HepG2 (cell line): ENCODE results near the gene GIMAP8. TPM values are rescaled to one million over a fixed set of nuclear protein-coding genes. Genes with fewer than 3 reads are reported as not detected.

Source experiments
- FOXK1 ChIP-seq: sonication (generic); formaldehyde crosslinking; IDR thresholded peaks from 2 replicates; pipeline ENCODE4 v1.4.0; 2020; ENCODE audit warnings: low read depth, missing genetic modification reagents, borderline replicate concordance
- FOXP1 ChIP-seq, 2 experiments: fragments of 450-650 bp in 1 of 2; IDR thresholded peaks; 2 replicates each; pipeline ENCODE4 v1.6.1; 2017 to 2018; ENCODE audit warnings: antibody characterized with exemption in 1 of 2
- GABPB1 ChIP-seq: IDR thresholded peaks from 2 replicates; pipeline ENCODE4 v1.6.1; 2016; ENCODE audit warnings: mild to moderate bottlenecking, missing genetic modification reagents, moderate library complexity, missing compliant biosample characterization
- GTF2F1 ChIP-seq: fragments of 150-350 bp; IDR thresholded peaks from 2 replicates; pipeline ENCODE4 v1.6.1; 2014; ENCODE audit warnings: low read length
- MEF2D ChIP-seq: sonication (generic); formaldehyde crosslinking; IDR thresholded peaks from 2 replicates; pipeline ENCODE4 v1.5.1; 2020; ENCODE audit warnings: mild to moderate bottlenecking, missing genetic modification reagents
- NR2C2 ChIP-seq: sonication (generic); formaldehyde crosslinking; IDR thresholded peaks from 2 replicates; pipeline ENCODE4 v1.4.0; 2020; ENCODE audit warnings: missing genetic modification reagents, mild to moderate bottlenecking, moderate library complexity, borderline replicate concordance
- NR2F1 ChIP-seq, 2 experiments: fragments of 450-650 bp in 1 of 2; formaldehyde crosslinking in 1 of 2; IDR thresholded peaks; 2 replicates each; pipeline versions ENCODE4 v1.5.0 to v1.6.1; 2016 to 2020; ENCODE audit warnings: mild to moderate bottlenecking in 1 of 2, missing compliant biosample characterization in 1 of 2, missing genetic modification reagents in 1 of 2, moderate library complexity in 1 of 2
- PAF1 ChIP-seq: IDR thresholded peaks from 2 replicates; pipeline ENCODE4 v1.6.1; 2016; ENCODE audit warnings: missing genetic modification reagents, missing compliant biosample characterization
- SOX5 ChIP-seq: IDR thresholded peaks from 2 replicates; pipeline ENCODE4 v1.6.1; 2016; ENCODE audit warnings: borderline replicate concordance
- TCF7 ChIP-seq: sonication (generic); IDR thresholded peaks from 2 replicates; pipeline ENCODE4 v1.6.1; 2016; ENCODE audit warnings: antibody characterized with exemption, low read depth
- ZBTB38 ChIP-seq: sonication (generic); formaldehyde crosslinking; IDR thresholded peaks from 2 replicates; pipeline ENCODE4 v1.5.1; 2020; ENCODE audit warnings: mild to moderate bottlenecking, missing genetic modification reagents
- ZBTB7A ChIP-seq: sonication (generic); formaldehyde crosslinking; IDR thresholded peaks from 2 replicates; pipeline ENCODE4 v1.8.0; 2022; ENCODE audit warnings: mild to moderate bottlenecking, missing genetic modification reagents
- ZKSCAN8 ChIP-seq: IDR thresholded peaks from 2 replicates; pipeline ENCODE4 v1.6.1; 2016; ENCODE audit warnings: borderline replicate concordance, missing genetic modification reagents, missing compliant biosample characterization
- ZNF17 ChIP-seq: sonication (generic); formaldehyde crosslinking; IDR thresholded peaks from 2 replicates; pipeline ENCODE4 v1.5.0; 2020; ENCODE audit warnings: mild to moderate bottlenecking, missing genetic modification reagents
- polyA plus RNA-seq, 8 experiments: library from polyadenylated mRNA; depleted of rRNA in 3 of 8; stranded (reverse) in 7 of 8; unstranded in 1 of 8; fragments of >200 nt; fragmentation: Illumina TruSeq in 4 of 8; extraction: Trizol in 4 of 8; gene quantifications; 2 replicates each; pipeline versions ENCODE4 v1.2.1 to v1.2.3, GENCODE V29; 2011 to 2016; ENCODE audit warnings: low read depth in 4 of 8, missing spikeins in 1 of 8, mixed read lengths in 1 of 8; ENCODE audit not compliant: insufficient read depth in 1 of 8
- total RNA-seq, 5 experiments: library from RNA; depleted of rRNA; stranded (reverse); fragments of >200 nt; fragmentation: Illumina TruSeq; extraction: Trizol; gene quantifications; 2 replicates each; pipeline ENCODE4 v1.2.3, GENCODE V29; 2016; ENCODE audit warnings: low read depth in 1 of 5
- TF ChIP-seq, protein P1 (sequence below): sonication (generic); formaldehyde crosslinking; IDR thresholded peaks from 2 replicates; pipeline ENCODE4 v1.4.0; 2020; ENCODE audit warnings: low read depth, missing genetic modification reagents
- TF ChIP-seq, protein P2 (sequence below): sonication (generic); formaldehyde crosslinking; IDR thresholded peaks from 2 replicates; pipeline ENCODE4 v1.5.0; 2020; ENCODE audit warnings: mild to moderate bottlenecking, missing genetic modification reagents
- TF ChIP-seq, protein P3 (sequence below): sonication (generic); formaldehyde crosslinking; IDR thresholded peaks from 2 replicates; pipeline ENCODE4 v1.5.1; 2020; ENCODE audit warnings: missing genetic modification reagents, mild to moderate bottlenecking, borderline replicate concordance
- TF ChIP-seq, protein P4 (sequence below): sonication (generic); formaldehyde crosslinking; IDR thresholded peaks from 2 replicates; pipeline ENCODE4; 2020; ENCODE audit warnings: missing genetic modification reagents, mild to moderate bottlenecking, borderline replicate concordance

The GIMAP8 gene
- total and polyA plus RNA-seq, 2 of the 13 experiments (the other 11 are each of a cell fraction or from before 2014, with no cell fraction given): not detected

DNA sequence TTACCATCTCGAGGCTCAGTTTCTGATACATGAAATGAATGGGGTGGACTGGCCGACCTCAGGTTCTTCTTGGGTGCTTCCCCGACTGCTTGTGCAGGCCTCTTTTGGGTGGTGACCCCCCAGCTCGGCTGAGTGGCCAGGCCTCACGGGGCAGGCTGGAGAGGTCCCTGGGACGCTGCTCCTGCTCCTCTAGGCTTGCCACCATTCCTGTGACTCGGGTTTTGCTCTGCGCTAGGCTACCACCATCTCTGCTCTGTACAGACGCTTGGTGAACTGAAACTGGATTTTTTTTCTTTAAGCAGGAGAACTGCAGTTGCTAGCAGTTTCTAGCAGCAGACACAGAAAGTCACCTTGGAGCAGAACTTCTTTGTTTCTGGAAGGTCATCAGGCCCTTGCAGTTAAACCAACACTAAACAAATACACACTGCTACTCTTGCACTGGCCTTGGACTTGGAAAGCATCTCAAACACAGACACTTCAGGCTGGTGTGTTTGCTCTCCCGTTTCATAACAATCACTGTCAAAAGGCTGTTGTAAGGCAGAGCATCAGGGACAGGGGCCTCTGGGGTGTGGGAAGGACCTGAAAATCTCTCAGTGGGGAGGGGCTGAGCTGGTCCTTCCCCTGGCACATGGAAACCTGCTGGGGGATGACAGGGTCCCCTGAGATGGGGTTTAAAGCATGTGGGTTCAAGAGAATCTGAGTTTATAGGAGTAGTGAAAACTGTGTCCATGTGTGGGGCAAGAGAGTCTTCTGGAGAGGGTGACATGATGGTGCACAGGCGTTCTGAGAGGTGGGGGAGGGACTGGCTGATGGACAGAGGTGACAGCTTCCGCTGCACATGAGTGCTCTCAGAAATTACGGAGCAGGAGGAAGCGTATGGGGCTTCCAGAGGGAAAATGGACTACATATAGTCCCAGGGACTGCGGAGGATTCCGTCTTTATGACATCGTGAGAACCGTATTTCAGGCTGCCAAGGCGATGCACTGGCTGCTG lies 35.0 kb upstream of the GIMAP8 start (continued):
- TF ChIP-seq, protein P1, sequence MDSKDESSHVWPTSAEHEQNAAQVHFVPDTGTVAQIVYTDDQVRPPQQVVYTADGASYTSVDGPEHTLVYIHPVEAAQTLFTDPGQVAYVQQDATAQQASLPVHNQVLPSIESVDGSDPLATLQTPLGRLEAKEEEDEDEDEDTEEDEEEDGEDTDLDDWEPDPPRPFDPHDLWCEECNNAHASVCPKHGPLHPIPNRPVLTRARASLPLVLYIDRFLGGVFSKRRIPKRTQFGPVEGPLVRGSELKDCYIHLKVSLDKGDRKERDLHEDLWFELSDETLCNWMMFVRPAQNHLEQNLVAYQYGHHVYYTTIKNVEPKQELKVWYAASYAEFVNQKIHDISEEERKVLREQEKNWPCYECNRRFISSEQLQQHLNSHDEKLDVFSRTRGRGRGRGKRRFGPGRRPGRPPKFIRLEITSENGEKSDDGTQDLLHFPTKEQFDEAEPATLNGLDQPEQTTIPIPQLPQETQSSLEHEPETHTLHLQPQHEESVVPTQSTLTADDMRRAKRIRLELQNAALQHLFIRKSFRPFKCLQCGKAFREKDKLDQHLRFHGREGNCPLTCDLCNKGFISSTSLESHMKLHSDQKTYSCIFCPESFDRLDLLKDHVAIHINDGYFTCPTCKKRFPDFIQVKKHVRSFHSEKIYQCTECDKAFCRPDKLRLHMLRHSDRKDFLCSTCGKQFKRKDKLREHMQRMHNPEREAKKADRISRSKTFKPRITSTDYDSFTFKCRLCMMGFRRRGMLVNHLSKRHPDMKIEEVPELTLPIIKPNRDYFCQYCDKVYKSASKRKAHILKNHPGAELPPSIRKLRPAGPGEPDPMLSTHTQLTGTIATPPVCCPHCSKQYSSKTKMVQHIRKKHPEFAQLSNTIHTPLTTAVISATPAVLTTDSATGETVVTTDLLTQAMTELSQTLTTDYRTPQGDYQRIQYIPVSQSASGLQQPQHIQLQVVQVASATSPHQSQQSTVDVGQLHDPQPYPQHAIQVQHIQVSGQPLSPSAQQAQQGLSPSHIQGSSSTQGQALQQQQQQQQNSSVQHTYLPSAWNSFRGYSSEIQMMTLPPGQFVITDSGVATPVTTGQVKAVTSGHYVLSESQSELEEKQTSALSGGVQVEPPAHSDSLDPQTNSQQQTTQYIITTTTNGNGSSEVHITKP (CRISPR knock-in tag): 0 out of 2 replicates have a peak, but pooled peaks have one; percentile 51
- TF ChIP-seq GTF2F1: no peak
- peak; percentile 95 for TF ChIP-seq SOX5 (CRISPR knock-in tag)
- peak; percentile 82 for TF ChIP-seq ZKSCAN8
- peak; percentile 65 for TF ChIP-seq TCF7
- TF ChIP-seq NR2C2: peak; percentile 39; the same call in 1 of the 2 replicates
- TF ChIP-seq, protein P2, sequence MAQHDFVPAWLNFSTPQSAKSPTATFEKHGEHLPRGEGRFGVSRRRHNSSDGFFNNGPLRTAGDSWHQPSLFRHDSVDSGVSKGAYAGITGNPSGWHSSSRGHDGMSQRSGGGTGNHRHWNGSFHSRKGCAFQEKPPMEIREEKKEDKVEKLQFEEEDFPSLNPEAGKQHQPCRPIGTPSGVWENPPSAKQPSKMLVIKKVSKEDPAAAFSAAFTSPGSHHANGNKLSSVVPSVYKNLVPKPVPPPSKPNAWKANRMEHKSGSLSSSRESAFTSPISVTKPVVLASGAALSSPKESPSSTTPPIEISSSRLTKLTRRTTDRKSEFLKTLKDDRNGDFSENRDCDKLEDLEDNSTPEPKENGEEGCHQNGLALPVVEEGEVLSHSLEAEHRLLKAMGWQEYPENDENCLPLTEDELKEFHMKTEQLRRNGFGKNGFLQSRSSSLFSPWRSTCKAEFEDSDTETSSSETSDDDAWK: no peak
- no peak for TF ChIP-seq FOXP1 (IDR thresholded peaks at IDR 0.05)
- peak; percentile 91 for TF ChIP-seq FOXP1 (CRISPR knock-in tag; IDR thresholded peaks at IDR 0.05)
- TF ChIP-seq PAF1: no peak
- TF ChIP-seq GABPB1 (CRISPR knock-in tag): peak; percentile 23; the same call in 1 of the 2 replicates
- TF ChIP-seq ZNF17 (CRISPR knock-in tag): no peak
- no peak for TF ChIP-seq ZBTB7A (CRISPR knock-in tag)
- TF ChIP-seq MEF2D (CRISPR knock-in tag): 0 out of 2 replicates have a peak, but pooled peaks have one; percentile 31
- peak; percentile 44; the same call in 1 of the 2 replicates for TF ChIP-seq ZBTB38 (CRISPR knock-in tag)
- peak; percentile 89; the same call in 1 of the 2 replicates for TF ChIP-seq FOXK1 (CRISPR knock-in tag)
- TF ChIP-seq, protein P3, sequence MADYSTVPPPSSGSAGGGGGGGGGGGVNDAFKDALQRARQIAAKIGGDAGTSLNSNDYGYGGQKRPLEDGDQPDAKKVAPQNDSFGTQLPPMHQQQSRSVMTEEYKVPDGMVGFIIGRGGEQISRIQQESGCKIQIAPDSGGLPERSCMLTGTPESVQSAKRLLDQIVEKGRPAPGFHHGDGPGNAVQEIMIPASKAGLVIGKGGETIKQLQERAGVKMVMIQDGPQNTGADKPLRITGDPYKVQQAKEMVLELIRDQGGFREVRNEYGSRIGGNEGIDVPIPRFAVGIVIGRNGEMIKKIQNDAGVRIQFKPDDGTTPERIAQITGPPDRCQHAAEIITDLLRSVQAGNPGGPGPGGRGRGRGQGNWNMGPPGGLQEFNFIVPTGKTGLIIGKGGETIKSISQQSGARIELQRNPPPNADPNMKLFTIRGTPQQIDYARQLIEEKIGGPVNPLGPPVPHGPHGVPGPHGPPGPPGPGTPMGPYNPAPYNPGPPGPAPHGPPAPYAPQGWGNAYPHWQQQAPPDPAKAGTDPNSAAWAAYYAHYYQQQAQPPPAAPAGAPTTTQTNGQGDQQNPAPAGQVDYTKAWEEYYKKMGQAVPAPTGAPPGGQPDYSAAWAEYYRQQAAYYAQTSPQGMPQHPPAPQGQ (CRISPR knock-in tag): no peak
- TF ChIP-seq, protein P4, sequence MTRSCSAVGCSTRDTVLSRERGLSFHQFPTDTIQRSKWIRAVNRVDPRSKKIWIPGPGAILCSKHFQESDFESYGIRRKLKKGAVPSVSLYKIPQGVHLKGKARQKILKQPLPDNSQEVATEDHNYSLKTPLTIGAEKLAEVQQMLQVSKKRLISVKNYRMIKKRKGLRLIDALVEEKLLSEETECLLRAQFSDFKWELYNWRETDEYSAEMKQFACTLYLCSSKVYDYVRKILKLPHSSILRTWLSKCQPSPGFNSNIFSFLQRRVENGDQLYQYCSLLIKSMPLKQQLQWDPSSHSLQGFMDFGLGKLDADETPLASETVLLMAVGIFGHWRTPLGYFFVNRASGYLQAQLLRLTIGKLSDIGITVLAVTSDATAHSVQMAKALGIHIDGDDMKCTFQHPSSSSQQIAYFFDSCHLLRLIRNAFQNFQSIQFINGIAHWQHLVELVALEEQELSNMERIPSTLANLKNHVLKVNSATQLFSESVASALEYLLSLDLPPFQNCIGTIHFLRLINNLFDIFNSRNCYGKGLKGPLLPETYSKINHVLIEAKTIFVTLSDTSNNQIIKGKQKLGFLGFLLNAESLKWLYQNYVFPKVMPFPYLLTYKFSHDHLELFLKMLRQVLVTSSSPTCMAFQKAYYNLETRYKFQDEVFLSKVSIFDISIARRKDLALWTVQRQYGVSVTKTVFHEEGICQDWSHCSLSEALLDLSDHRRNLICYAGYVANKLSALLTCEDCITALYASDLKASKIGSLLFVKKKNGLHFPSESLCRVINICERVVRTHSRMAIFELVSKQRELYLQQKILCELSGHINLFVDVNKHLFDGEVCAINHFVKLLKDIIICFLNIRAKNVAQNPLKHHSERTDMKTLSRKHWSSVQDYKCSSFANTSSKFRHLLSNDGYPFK (CRISPR knock-in tag): peak; percentile 59; the same call in 1 of the 2 replicates
- peak in 1 of 2 experiments; percentile 61; a peak in 1 of 4 replicates for TF ChIP-seq NR2F1 (CRISPR knock-in tag; IDR thresholded peaks at IDR 0.05)
